Esophagus squamous epithelium (tissue), 4 donors: ENCODE results near the gene COX5A.

Source experiments
- POLR2A ChIP-seq, 4 donors: fragments of 450-650 bp; IDR thresholded peaks; one replicate each; pipeline ENCODE4 v1.6.1; 2017; ENCODE audit warnings: antibody characterized with exemption in 4 of 4, mild to moderate bottlenecking in 4 of 4, moderate library complexity in 3 of 4
- TF ChIP-seq, protein P1 (sequence below), 6 experiments: fragments of 450-650 bp in 4 of 6; fragments of 200-600 bp in 2 of 6; sonication (generic) in 2 of 6; IDR thresholded peaks; one replicate each; pipeline ENCODE4 v1.5.1; 2016 to 2019; ENCODE audit warnings: antibody characterized with exemption in 6 of 6, mild to moderate bottlenecking in 4 of 6, moderate library complexity in 4 of 6

DNA sequence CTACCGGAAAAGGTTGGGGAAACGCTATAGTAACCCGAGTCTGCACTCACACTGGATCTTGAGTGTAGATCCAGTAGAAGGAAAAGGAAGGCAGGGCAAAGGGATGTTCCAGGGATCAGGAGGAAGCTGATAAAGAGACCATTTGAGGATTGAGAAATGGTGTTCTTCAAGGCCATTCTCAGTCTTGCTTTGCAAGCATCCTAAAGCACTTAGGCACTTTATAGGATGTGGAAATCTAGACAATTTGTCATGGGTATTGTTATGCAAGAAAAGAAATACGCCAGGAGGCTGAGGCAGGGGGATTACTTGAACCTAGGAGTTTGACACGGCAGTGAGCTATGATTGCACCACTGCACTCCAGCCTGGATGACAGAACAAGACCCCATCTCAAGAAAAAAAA is 44.3 kb upstream of the COX5A start:
- TF ChIP-seq, protein P1, sequence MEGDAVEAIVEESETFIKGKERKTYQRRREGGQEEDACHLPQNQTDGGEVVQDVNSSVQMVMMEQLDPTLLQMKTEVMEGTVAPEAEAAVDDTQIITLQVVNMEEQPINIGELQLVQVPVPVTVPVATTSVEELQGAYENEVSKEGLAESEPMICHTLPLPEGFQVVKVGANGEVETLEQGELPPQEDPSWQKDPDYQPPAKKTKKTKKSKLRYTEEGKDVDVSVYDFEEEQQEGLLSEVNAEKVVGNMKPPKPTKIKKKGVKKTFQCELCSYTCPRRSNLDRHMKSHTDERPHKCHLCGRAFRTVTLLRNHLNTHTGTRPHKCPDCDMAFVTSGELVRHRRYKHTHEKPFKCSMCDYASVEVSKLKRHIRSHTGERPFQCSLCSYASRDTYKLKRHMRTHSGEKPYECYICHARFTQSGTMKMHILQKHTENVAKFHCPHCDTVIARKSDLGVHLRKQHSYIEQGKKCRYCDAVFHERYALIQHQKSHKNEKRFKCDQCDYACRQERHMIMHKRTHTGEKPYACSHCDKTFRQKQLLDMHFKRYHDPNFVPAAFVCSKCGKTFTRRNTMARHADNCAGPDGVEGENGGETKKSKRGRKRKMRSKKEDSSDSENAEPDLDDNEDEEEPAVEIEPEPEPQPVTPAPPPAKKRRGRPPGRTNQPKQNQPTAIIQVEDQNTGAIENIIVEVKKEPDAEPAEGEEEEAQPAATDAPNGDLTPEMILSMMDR (IDR thresholded peaks at IDR 0.05): no peak
- no peak for TF ChIP-seq POLR2A (IDR thresholded peaks at IDR 0.05)
